Heart right ventricle (tissue), 16 donors: ENCODE results near the gene FAM83B. TPM values are rescaled to one million over a fixed set of nuclear protein-coding genes. Genes with fewer than 3 reads are reported as not detected.
"Not testable (repeated sequence)": the region's sequence is repeated elsewhere in the genome, so short reads cannot be mapped to it uniquely, and the experiment has no call there.

Experiments used
- ATAC-seq, 8 donors: fragments of 200-7000 bp; cut with Tn5 transposase; one replicate each; pipeline ENCODE4 v1.9.1; 2020; ENCODE audit warnings: mild to moderate bottlenecking in 8 of 8, moderate library complexity in 8 of 8, moderate number of reproducible peaks in 1 of 8
- DNase-seq, 2 donors: peaks; one replicate each; pipeline ENCODE4 v3.0.0-alpha.2; 2020
- H3K27ac ChIP-seq, 10 donors: fragments of 200-600 bp; sonication (generic) in 2 of 10; one replicate each; pipeline versions ENCODE4 v1.5.0 to v1.8.0; 2020 to 2022; ENCODE audit warnings: mild to moderate bottlenecking in 3 of 10
- H3K27me3 ChIP-seq, 7 donors: fragments of 200-600 bp; one replicate each; pipeline ENCODE4 v1.8.0; 2021 to 2022; ENCODE audit warnings: mild to moderate bottlenecking in 2 of 7
- H3K36me3 ChIP-seq, 9 donors: fragments of 200-600 bp; sonication (generic) in 1 of 9; one replicate each; pipeline versions ENCODE4 v1.5.0 to v1.8.0; 2020 to 2022; ENCODE audit warnings: mild to moderate bottlenecking in 2 of 9
- H3K4me1 ChIP-seq, 9 donors: fragments of 200-600 bp; sonication (generic) in 1 of 9; one replicate each; pipeline versions ENCODE4 v1.5.0 to v1.8.0; 2020 to 2022; ENCODE audit warnings: mild to moderate bottlenecking in 4 of 9
- H3K4me3 ChIP-seq, 10 donors: fragments of 200-600 bp; sonication (generic) in 2 of 10; one replicate each; pipeline versions ENCODE4 v1.5.0 to v1.8.0; 2020 to 2022; ENCODE audit warnings: mild to moderate bottlenecking in 7 of 10, moderate library complexity in 2 of 10
- H3K9me3 ChIP-seq, 11 donors: fragments of 200-600 bp in 10 of 11; sonication (generic) in 2 of 11; one replicate each; pipeline versions ENCODE4 v1.5.0 to v1.8.0; 2013 to 2022; ENCODE audit warnings: mild to moderate bottlenecking in 2 of 11, control low read depth in 1 of 11, moderate library complexity in 1 of 11
- CTCF ChIP-seq, 9 donors: fragments of 200-600 bp; sonication (generic) in 2 of 9; IDR thresholded peaks; one replicate each; pipeline versions ENCODE4 v1.5.0 to v1.8.0; 2021 to 2022; ENCODE audit warnings: antibody characterized with exemption in 9 of 9, mild to moderate bottlenecking in 5 of 9, moderate library complexity in 1 of 9
- WGBS, 2 donors: extraction: QIAGEN DNeasy Blood & Tissue Kit; methylation state at CpG; one replicate each; pipeline ENCODE4 v1.1.7; 2013; ENCODE audit warnings: inconsistent platforms in 1 of 2; 5-methylcytosine and 5-hydroxymethylcytosine counted together
- intact Hi-C, 10 donors: fragments of 100-400 bp; cut with DNase I; formaldehyde crosslinking; loops; one replicate each; pipeline versions ENCODE4 v1.11.1 to v1.14.2; 2022
- polyA plus RNA-seq, 2 donors: library from polyadenylated mRNA; stranded (reverse); fragments of 200-250 nt; gene quantifications; one replicate each; pipeline ENCODE4 v1.2.3, GENCODE V29; 2013
- total RNA-seq, 10 donors: library from RNA; stranded (reverse); fragmentation: NEBNext Ultra II Directional in 3 of 10; extraction: Animal tissue kit (Norgen Biotek cat#: 25700) in 3 of 10; gene quantifications; one replicate each; pipeline versions ENCODE4 v1.2.1 to v1.2.4, GENCODE V29; 2021 to 2023
- donor health status: Arrhythmogenic right ventricular cardiomyopathy.
- donor health status: ischemic (EF 13 %, LVEDD 7.1; RV severe dilation, severe dysfunction).
- donor health status: healthy with polysubstance abuse.
- donor health status: DM: no; HTN: yes; CAD: no.
- donor health status: DM: no; HTN: no; CAD: no.
- donor health status: ischemic (EF 25% LVEDD 6.9; RV normal size, moderate dysfunction).
- donor health status: ischemic (EF 25% LVEDD 5.7; RV mildly dilated, moderate dysfunction).
- donor health status: healthy.
- donor health status: DM: yes; HTN: yes; CAD: no.
- donor health status: Ischemic cardiomyopathy.
- donor health status: ischemic (EF 35%, LVEDD 5.7; RV mildly dilated, moderate dysfunction).
- donor health status: nonischemic (EF 11% LVEDD 7.7; RV severe dilation, severe dysfunction).
- donor health status: DM: yes; HTN: yes; CAD: no.
- donor health status: PGD.
- donor health status: ischemic (EF 29% LVEDD 5.4; RV normal size, mild dysfunction).
- donor health status: nonischemic (EF 23%, LVEDD 6.1; RV moderate dilation, normal function).

Gene FAM83B
- total and polyA plus RNA-seq, 12 donors: 0.01 to 7.2 (median 0.28) TPM; not detected in 4

- Histone ChIP-seq H3K36me3 (no peaks in the 10 kb centered on the region), H3K27me3 (no peaks in the 10 kb centered on the region), H3K4me1 (no peaks in the 10 kb centered on the region), H3K27ac (no peak overlapping the region), H3K4me3 (no peak overlapping the region), H3K9me3 (peaks cover 0 to 11% (median 0%) of the 10 kb centered on the region in 11 donors)
- intact Hi-C loops: no loop called here
- WGBS, 2 donors: 83 to 85% methylated on average over 4 of the region's 4 CpGs
- TF ChIP-seq CTCF (IDR thresholded peaks at IDR 0.05): no peak
- no peak for ATAC-seq
- no peak for DNase-seq
Observed at GRCh38 chr6:54959820-54960219, 113.2 kb downstream of the FAM83B start.

GRCh38 chr6:54961372-54961771 is 114.8 kb downstream of the FAM83B start:
- H3K27me3 ChIP-seq, ATAC-seq, H3K27ac ChIP-seq, H3K4me3 ChIP-seq, DNase-seq, H3K36me3 ChIP-seq, H3K4me1 ChIP-seq, intact Hi-C loops: not testable (repeated sequence)
- H3K9me3 ChIP-seq: peaks cover 0 to 11% (median 0%) of the 10 kb centered on the region in 11 donors
- 86 to 91% methylated on average over 21 to 23 of the region's 23 CpGs for WGBS, 2 donors

- Histone ChIP-seq H3K9me3 (no peaks in the 10 kb centered on the region), H3K36me3 (no peaks in the 10 kb centered on the region), H3K4me1 (no peaks in the 10 kb centered on the region), H3K27ac (no peak overlapping the region), H3K4me3 (no peak overlapping the region), H3K27me3 (no peaks in the 10 kb centered on the region)
- WGBS, 2 donors: 80 to 86% methylated on average over 3 of the region's 3 CpGs
- no peak for TF ChIP-seq CTCF (IDR thresholded peaks at IDR 0.05)
- no peak for ATAC-seq
- no peak for DNase-seq
- intact Hi-C loops: no loop called here
Observed at GRCh38 chr6:54970337-54970736, 123.8 kb downstream of the FAM83B start.

GRCh38 chr6:54971825-54972224 is 125.3 kb downstream of the FAM83B start:
- intact Hi-C loops: no loop called here
- H3K36me3 ChIP-seq: no peaks in the 10 kb centered on the region
- DNase-seq (no peak), ATAC-seq (no peak)
- H3K27me3 ChIP-seq: no peaks in the 10 kb centered on the region
- WGBS, 2 donors: 80 to 83% methylated on average over 2 of the region's 2 CpGs
- no peaks in the 10 kb centered on the region for H3K9me3 ChIP-seq
- H3K4me1 ChIP-seq: no peaks in the 10 kb centered on the region
- no peak overlapping the region for H3K27ac ChIP-seq
- TF ChIP-seq CTCF (IDR thresholded peaks at IDR 0.05): no peak
- no peak overlapping the region for H3K4me3 ChIP-seq

GRCh38 chr6:54979161-54979560 is 132.6 kb downstream of the FAM83B start:
- ATAC-seq, H3K4me1 ChIP-seq, intact Hi-C loops, H3K4me3 ChIP-seq, H3K27me3 ChIP-seq, H3K27ac ChIP-seq, H3K36me3 ChIP-seq, DNase-seq: not testable (repeated sequence)
- peaks cover 0 to 10% (median 0%) of the 10 kb centered on the region in 11 donors for H3K9me3 ChIP-seq
- 92 to 96% methylated on average over 24 of the region's 24 CpGs for WGBS, 2 donors
